Measurements from ENCODE around the gene MED26. TPM values are rescaled to one million over a fixed set of nuclear protein-coding genes. Genes with fewer than 3 reads are reported as not detected.

The MED26 gene
- total and polyA plus RNA-seq, 4 donors = 7.0 to 18.2 (median 8.2) TPM

DNA sequence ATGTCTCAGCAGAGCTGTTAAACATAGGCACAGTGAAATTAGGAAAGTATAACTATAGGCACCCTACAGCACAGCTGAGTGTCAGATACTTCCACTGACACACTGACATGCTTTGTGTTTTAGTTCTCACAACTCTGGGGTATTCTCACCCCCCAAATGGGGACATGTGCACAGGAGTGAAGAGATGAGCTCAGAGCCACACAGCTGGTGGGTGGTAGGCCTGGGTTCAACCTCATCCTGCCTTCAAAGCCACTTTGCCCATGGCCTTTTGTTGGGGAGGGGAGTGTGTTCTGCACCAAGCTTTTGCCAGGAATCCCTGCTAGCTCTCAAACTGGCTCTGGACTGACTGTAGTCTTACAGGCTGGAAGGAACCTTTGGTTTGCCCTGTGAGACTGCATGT is 54.1 kb downstream of the MED26 start:
- ATAC-seq (ENCODE audit: insufficient read depth, low FRiP score) (no peak), DNase-seq (no peak)
- TF ChIP-seq, protein P1, sequence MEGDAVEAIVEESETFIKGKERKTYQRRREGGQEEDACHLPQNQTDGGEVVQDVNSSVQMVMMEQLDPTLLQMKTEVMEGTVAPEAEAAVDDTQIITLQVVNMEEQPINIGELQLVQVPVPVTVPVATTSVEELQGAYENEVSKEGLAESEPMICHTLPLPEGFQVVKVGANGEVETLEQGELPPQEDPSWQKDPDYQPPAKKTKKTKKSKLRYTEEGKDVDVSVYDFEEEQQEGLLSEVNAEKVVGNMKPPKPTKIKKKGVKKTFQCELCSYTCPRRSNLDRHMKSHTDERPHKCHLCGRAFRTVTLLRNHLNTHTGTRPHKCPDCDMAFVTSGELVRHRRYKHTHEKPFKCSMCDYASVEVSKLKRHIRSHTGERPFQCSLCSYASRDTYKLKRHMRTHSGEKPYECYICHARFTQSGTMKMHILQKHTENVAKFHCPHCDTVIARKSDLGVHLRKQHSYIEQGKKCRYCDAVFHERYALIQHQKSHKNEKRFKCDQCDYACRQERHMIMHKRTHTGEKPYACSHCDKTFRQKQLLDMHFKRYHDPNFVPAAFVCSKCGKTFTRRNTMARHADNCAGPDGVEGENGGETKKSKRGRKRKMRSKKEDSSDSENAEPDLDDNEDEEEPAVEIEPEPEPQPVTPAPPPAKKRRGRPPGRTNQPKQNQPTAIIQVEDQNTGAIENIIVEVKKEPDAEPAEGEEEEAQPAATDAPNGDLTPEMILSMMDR (IDR thresholded peaks at IDR 0.05; ENCODE audit: control extremely low read depth, extremely low read depth) = no peak
- no peaks in the 10 kb centered on the region for H3K9me3 ChIP-seq (ENCODE audit: control insufficient read depth in 4 of 4, insufficient read depth in 3 of 4, low read length in 3 of 4)
- H3K27ac ChIP-seq (ENCODE audit: low read depth in 1 of 2, low read length in 1 of 2) = peak overlapping the region in 1 of 2 donors; percentile 42
- H3K4me1 ChIP-seq (ENCODE audit: control insufficient read depth in 5 of 5, insufficient read depth in 5 of 5, low read length in 5 of 5) = peaks cover 2 to 22% (median 8%) of the 10 kb centered on the region in 5 donors
- no peaks in the 10 kb centered on the region for H3K27me3 ChIP-seq (ENCODE audit: control insufficient read depth in 3 of 3, insufficient read depth in 3 of 3, low read length in 2 of 3)
- no peak overlapping the region for H3K4me3 ChIP-seq
- peaks cover 0 to 30% (median 11%) of the 10 kb centered on the region in 4 donors for H3K36me3 ChIP-seq (ENCODE audit: control insufficient read depth in 4 of 4, insufficient read depth in 4 of 4, low read length in 4 of 4)
- H3K9ac ChIP-seq (ENCODE audit: insufficient read depth in 1 of 2, low read length in 2 of 2) = no peak overlapping the region

DNA sequence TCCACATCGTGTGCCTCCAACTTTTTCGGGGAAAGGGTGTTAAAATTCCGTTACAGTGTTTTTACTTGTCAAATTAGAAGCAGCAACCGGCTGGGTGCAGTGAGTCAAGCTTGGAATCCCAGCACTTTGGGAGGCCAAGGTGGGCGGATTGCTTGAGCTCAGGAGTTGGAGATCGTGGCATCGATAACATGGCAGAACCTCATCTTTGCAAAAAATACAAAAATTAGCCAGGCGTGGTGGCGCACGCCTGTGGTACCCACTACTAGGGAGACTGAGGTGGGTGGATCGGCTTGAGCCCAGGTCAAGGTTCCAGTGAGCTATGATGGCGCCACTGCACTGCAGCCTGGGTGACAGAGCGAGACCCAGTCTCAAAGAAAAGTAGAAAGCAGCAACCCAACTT is 54.7 kb downstream of the MED26 start:
- H3K27me3 ChIP-seq (ENCODE audit: control insufficient read depth in 3 of 3, insufficient read depth in 3 of 3, low read length in 2 of 3) = no peaks in the 10 kb centered on the region
- no peak for ATAC-seq (ENCODE audit: insufficient read depth, low FRiP score)
- WGBS, 2 donors = 68 to 72% methylated on average over 13 of the region's 13 CpGs
- no peak for DNase-seq
- H3K9ac ChIP-seq (ENCODE audit: insufficient read depth in 1 of 2, low read length in 2 of 2) = peak overlapping the region; percentile 47 to 74
- H3K4me3 ChIP-seq = peak overlapping the region; percentile 92
- TF ChIP-seq, protein P1 (IDR thresholded peaks at IDR 0.05; ENCODE audit: control extremely low read depth, extremely low read depth) = no peak
- peaks cover 2 to 22% (median 7%) of the 10 kb centered on the region in 5 donors for H3K4me1 ChIP-seq (ENCODE audit: control insufficient read depth in 5 of 5, insufficient read depth in 5 of 5, low read length in 5 of 5)
- no peaks in the 10 kb centered on the region for H3K9me3 ChIP-seq (ENCODE audit: control insufficient read depth in 4 of 4, insufficient read depth in 3 of 4, low read length in 3 of 4)
- peak overlapping the region in 1 of 2 donors; percentile 15 for H3K27ac ChIP-seq (ENCODE audit: low read depth in 1 of 2, low read length in 1 of 2)
- peaks cover 0 to 30% (median 10%) of the 10 kb centered on the region in 4 donors for H3K36me3 ChIP-seq (ENCODE audit: control insufficient read depth in 4 of 4, insufficient read depth in 4 of 4, low read length in 4 of 4)

DNA sequence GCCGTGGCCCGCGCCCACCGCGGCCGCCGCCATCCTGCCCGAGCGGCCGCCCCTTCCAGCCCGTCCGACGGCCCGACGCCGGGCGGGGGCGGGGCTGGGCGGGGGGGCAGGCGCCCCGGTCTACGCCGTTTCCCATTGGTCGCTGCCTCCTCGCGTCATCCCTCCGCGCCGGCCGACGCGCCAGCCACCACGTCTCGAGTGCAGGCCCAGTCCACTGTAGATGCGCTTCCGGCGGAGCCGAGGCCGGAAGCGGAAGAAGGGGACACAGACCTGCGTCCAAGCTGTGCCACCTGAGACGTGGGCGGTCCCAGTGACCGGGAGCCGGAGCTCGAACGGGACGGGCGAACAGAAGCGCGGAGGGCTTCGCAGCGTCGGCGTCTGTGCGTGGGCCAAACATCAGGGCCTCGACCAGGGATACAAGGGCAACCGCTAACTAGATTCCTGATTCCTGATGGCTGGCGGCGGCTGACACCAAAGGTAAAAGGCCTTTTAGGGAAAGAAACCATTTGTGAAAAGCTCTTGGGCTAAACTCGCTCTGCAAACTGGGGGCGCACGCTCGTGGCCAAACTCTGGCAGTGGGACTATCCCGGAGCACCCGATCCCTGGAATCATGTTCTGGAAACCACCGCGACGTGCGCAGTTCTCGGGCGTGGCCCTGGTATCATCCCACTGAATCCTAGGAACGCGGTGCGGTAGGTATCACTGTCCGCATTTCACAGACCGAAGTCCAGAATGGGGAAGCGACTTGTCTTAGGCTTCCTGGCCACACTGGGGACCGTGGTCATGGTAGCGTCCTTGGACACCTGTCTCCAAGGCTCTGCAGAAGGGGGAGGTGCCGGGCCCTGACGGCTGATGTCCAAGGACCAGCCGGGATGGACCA is 55.4 kb downstream of the MED26 start, which contains the start of gene SLC35E1:
Gene SLC35E1, minus strand, starts transcription at position 84 of the 880 bp plus-strand sequence. Its CDS starts 51 bp downstream, at position 33.
- TF ChIP-seq, protein P1 (IDR thresholded peaks at IDR 0.05; ENCODE audit: control extremely low read depth, extremely low read depth) = no peak
- Histone ChIP-seq H3K4me3 (peak within 1 kb of the TSS; percentile 92), H3K4me1 (ENCODE audit: control insufficient read depth in 5 of 5, insufficient read depth in 5 of 5, low read length in 5 of 5) (peaks cover 2 to 22% (median 7%) of the 10 kb centered on the region in 5 donors), H3K9ac (ENCODE audit: insufficient read depth in 1 of 2, low read length in 2 of 2) (peak within 1 kb of the TSS; percentile 73 to 74), H3K27ac (ENCODE audit: low read depth in 1 of 2, low read length in 1 of 2) (peak within 1 kb of the TSS; percentile 81 to 94), H3K27me3 (ENCODE audit: control insufficient read depth in 3 of 3, insufficient read depth in 3 of 3, low read length in 2 of 3) (no peaks in the 10 kb centered on the region), H3K36me3 (ENCODE audit: control insufficient read depth in 4 of 4, insufficient read depth in 4 of 4, low read length in 4 of 4) (peaks cover 0 to 27% (median 9%) of the 10 kb centered on the region in 4 donors), H3K9me3 (ENCODE audit: control insufficient read depth in 4 of 4, insufficient read depth in 3 of 4, low read length in 3 of 4) (no peaks in the 10 kb centered on the region)
- DNase-seq (peak; percentile 95 to 97 (median 97)), ATAC-seq (ENCODE audit: insufficient read depth, low FRiP score) (peak; percentile 90)
- WGBS, 2 donors = 0% methylated on average over 79 to 83 of the region's 83 CpGs
